Measurements from ENCODE around the gene TLCD5.
A peak's percentile ranks its signal among the peaks of the same experiment; 100 is the strongest.

Gene TLCD5

GRCh38 chr11:120296554-120296953 lies 28.5 kb upstream of the TLCD5 start:
- no peak for DNase-seq (ENCODE audit: low read depth)
- TF ChIP-seq CTCF (IDR thresholded peaks at IDR 0.05; ENCODE audit: low read depth, low read length, missing control alignments) = no peak
- no peak overlapping the region for H3K4me3 ChIP-seq (ENCODE audit: low read depth, low read length)

GRCh38 chr11:120298461-120298860 lies 26.6 kb upstream of the TLCD5 start:
- no peak overlapping the region for H3K4me3 ChIP-seq (ENCODE audit: low read depth, low read length)
- no peak for TF ChIP-seq CTCF (IDR thresholded peaks at IDR 0.05; ENCODE audit: low read depth, low read length, missing control alignments)
- no peak for DNase-seq (ENCODE audit: low read depth)

GRCh38 chr11:120302001-120302805 lies 22.9 kb upstream of the TLCD5 start:
- DNase-seq (ENCODE audit: low read depth) = no peak
- no peak overlapping the region for H3K4me3 ChIP-seq (ENCODE audit: low read depth, low read length)
- no peak for TF ChIP-seq CTCF (IDR thresholded peaks at IDR 0.05; ENCODE audit: low read depth, low read length, missing control alignments)

- no peak overlapping the region for H3K4me3 ChIP-seq (ENCODE audit: low read depth, low read length)
- TF ChIP-seq CTCF (IDR thresholded peaks at IDR 0.05; ENCODE audit: low read depth, low read length, missing control alignments) = peak; percentile 93
- peak; percentile 50 for DNase-seq (ENCODE audit: low read depth)
Observed at GRCh38 chr11:120303004-120303637, 22.0 kb upstream of the TLCD5 start.

- no peak for TF ChIP-seq CTCF (IDR thresholded peaks at IDR 0.05; ENCODE audit: low read depth, low read length, missing control alignments)
- DNase-seq (ENCODE audit: low read depth) = no peak
- no peak overlapping the region for H3K4me3 ChIP-seq (ENCODE audit: low read depth, low read length)
Observed at GRCh38 chr11:120304526-120304925, 20.6 kb upstream of the TLCD5 start.

- DNase-seq (ENCODE audit: low read depth) = no peak
- TF ChIP-seq CTCF (IDR thresholded peaks at IDR 0.05; ENCODE audit: low read depth, low read length, missing control alignments) = no peak
- no peak overlapping the region for H3K4me3 ChIP-seq (ENCODE audit: low read depth, low read length)
Observed at GRCh38 chr11:120305286-120305685, 19.8 kb upstream of the TLCD5 start.

Data from GM12864 (cell line).